GM10248 (cell line): ENCODE measurements around the gene GYG2.
"Not testable (repeated sequence)": the region's sequence is repeated elsewhere in the genome, so short reads cannot be mapped to it uniquely, and the experiment has no call there.

Experiments
- CTCF ChIA-PET: fragments of 300-600 bp; sonication (Branson Sonifier 250); formaldehyde crosslinking; extraction: SDS; loops from one replicate; lab custom pipeline; 2021; ENCODE audit warnings: antibody characterized with exemption; lab: Yijun Ruan, JAX
- POLR2A ChIA-PET: fragments of 350-650 bp; sonication (Branson Sonifier 250); formaldehyde crosslinking; extraction: SDS; loops from one replicate; lab custom pipeline; 2020; ENCODE audit warnings: antibody characterized with exemption; lab: Yijun Ruan, JAX
- DNase-seq: peaks from one replicate; pipeline ENCODE4 v3.0.0; 2012; ENCODE audit errors: extremely low spot score
- TF ChIP-seq, protein P1 (sequence below): IDR thresholded peaks from 2 replicates; pipeline ENCODE4 v1.5.1; 2012; ENCODE audit warnings: mild to moderate bottlenecking, low read depth; ENCODE audit errors: extremely low read depth, missing control alignments, control extremely low read depth

The GYG2 gene

DNA sequence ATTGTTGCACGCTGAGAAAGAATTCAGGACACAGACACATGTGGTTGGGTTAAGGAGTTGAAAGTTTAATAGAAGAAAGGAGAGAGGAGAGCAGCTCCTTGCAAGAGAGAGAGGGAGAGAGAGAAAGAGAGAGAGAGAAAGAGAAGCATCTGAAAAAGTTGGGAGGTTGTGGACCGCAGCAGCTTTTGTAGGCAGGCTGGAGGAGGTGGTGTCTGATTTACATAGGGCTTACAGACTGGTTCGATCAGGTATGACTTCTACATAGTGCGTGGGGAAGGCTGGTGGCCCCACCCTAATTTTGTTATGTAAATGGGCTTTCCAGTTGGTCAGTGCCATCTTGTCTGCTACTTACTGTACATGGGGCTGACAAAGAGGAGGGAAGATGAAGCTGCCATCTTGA is 27.5 kb upstream of the GYG2 start:
- no peak for DNase-seq
- TF ChIP-seq, protein P1, sequence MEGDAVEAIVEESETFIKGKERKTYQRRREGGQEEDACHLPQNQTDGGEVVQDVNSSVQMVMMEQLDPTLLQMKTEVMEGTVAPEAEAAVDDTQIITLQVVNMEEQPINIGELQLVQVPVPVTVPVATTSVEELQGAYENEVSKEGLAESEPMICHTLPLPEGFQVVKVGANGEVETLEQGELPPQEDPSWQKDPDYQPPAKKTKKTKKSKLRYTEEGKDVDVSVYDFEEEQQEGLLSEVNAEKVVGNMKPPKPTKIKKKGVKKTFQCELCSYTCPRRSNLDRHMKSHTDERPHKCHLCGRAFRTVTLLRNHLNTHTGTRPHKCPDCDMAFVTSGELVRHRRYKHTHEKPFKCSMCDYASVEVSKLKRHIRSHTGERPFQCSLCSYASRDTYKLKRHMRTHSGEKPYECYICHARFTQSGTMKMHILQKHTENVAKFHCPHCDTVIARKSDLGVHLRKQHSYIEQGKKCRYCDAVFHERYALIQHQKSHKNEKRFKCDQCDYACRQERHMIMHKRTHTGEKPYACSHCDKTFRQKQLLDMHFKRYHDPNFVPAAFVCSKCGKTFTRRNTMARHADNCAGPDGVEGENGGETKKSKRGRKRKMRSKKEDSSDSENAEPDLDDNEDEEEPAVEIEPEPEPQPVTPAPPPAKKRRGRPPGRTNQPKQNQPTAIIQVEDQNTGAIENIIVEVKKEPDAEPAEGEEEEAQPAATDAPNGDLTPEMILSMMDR: no peak
- POLR2A ChIA-PET: no interaction called here
- CTCF ChIA-PET: no interaction called here

DNA sequence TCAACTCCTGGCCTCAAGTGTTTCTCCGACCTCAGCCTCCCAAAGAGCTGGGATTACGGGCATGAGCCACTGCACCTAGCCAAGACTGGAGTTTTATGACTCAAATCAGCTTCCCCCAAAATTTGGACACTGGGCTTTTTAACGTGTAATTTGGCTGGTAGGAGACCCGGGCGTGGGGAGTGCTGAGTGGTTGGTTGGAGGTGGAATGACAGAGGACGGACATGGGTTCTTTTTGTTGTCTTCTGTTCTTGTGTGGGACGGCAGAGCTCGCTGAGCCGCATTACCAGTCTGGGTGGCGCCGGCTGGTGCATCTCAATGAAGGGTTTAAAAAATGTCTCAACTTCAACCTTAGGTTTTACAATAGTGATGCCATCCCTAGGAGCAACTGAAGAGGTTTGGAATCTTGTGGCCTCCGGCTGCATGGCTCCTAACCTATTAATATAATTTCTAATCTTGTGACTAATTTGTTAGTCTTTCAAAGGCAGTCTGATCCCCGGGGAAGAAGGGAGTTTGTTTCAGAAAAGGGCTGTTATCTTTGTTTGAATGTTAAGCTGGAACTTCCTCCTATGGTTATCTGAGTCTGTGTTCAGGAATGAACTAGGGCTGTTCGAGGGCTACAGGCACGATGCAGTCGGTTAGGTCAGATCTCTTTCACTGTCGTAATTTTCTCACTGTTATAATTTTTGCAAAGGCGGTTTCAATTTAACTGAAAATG is 26.2 kb upstream of the GYG2 start:
- DNase-seq, POLR2A ChIA-PET, CTCF ChIA-PET: not testable (repeated sequence)

DNA sequence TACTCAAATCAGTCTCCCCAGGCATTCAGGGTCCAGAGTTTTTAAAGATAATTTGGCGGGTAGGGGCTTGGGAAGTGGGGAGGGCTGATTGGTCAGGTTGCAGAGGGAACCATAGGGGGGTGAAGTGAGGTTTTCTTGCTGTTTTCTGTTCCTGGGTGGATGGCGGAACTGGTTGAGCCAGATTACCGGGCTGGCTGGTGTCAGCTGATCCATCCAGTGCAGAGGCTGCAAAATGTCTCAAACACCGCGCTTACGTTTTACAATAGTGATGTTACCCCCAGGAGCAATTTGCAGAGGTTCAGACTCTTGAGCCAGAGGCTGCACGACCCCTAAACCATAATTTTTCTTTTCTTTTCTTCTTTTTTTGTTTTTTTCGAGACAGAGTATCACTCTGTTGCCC is 25.2 kb upstream of the GYG2 start:
- POLR2A ChIA-PET, CTCF ChIA-PET, DNase-seq: not testable (repeated sequence)

DNA sequence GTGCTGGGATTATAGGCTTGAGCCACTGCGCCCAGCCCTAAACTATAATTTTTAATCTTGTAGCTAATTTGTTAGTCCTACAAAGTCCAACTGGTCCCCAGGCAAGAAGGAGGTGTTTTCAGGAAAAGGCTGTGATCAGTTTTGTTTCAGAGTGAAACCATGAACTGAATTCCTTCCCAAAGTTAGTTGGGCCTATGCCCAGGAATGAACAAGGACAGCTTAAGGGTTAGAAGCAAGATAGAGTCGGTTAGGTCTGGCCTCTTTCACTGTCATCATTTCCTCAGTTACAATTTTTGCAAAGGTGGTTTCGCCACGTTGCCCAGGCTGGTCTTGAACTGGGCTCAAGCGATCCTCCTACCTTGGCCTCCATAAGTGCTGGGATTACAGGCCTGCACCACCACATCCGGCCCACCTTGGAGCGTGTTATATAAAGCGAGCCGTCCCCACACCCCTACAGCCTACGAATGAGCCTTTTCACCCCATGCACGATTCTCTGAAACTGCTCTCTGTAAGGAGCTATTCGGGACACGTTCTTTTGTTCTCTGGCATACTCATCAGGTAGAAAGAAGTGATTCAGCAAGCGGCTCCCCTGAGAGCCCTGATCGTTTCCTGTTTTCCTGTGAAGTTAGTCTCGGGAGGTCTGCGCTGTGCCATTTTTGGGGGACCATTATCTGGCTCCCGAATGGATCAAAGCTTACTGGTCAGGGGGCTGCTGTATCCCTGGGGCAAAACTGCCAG is 24.5 kb upstream of the GYG2 start:
- POLR2A ChIA-PET, DNase-seq, CTCF ChIA-PET: not testable (repeated sequence)

DNA sequence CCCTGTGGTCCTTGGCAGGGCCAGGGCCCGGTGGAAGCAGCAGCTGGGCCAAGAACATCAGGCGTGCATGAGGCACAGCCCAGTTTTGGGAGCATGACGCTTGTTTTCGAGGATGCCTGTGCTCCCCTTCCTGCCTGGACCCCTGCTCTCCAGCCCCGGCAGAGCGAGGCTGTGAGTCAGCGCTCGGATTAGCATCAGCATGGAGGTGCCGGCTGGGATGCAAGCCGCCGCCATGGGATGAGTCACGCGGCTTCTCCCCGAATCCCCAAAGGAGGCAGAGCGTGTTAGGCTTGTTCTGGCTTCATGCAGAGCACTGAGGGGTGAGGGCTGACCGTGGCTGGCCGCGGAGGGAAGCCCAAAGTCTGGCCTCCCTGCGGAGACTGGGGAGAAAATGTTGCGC is 23.9 kb upstream of the GYG2 start:
- CTCF ChIA-PET, DNase-seq, POLR2A ChIA-PET: not testable (repeated sequence)

DNA sequence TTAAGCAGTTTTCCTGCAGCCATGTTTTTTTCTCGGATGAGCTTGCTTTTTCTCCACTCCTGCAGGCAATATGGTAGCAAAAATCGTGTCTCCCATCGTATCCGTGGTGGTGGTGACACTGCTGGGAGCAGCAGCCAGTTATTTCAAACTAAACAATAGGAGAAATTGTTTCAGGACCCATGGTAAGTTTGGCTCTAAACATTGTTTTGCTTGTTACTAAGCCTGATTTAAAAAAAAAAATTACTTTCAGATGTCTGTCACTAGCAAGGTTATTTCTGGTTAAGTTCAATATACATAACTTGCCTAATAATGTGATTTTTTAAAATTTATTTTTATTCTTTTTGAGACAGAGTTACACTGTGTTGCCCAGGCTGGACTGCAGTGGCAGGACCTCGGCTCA is 17.5 kb upstream of the GYG2 start:
- DNase-seq: no peak
- TF ChIP-seq, protein P1: no peak
- ChIA-PET CTCF (no interaction called here), POLR2A (no interaction called here)

DNA sequence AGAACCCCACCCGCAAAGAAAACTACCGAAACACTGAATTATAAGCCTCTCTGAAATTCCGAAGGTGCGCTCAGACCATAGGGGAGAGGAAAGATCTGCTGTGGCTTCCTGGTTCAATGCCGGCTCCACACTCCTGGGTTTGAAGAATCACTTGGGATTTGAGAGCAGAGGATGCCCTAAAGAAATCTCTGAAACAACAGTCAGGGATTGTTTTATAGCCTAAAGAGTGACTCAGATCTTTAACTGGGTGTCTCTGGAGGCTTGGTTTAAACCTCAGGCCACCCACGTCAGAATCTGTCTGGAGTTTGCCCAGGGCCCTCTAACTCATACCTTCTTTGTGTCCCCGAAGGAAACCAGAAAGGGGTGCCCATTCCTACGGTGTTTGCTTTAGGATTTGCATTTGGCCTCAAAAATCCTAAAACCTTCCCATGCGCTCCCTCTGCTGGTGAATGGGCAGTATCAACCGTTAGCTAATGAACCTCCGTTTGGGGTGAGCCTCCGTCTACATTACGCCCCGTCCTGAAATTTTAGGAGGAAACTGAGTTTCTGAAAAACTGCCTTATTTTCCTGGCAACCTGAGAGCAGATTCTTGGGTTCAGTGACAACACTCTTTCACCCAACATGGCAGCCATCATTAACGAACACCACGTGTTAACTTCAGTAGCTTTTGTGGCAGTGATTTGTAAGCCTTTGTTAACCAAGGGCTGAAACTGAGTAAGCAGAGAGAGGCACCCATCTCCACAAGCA is 16.4 kb upstream of the GYG2 start:
- DNase-seq, POLR2A ChIA-PET, CTCF ChIA-PET: not testable (repeated sequence)
- TF ChIP-seq, protein P1: peak; percentile 54

DNA sequence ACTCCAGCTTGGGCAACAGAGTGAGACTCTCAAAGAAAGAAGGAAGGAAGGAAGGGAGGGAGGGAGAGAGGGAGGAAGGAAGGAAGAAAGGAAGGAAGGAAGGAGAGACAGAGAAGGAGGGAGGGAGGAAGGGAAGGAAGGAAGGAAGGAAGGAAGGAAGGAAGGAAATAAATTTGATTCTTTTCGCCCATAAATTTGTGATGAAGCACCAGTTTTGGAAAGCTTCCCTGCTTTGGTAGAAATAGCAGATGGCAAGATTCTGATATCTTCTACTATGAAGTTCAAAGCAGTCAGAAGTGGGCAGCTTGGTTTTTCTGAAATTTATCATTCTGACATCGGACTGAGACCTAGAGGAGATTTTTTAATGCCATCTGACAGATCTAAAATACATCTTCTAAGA is 11.7 kb upstream of the GYG2 start:
- no peak for DNase-seq
- TF ChIP-seq, protein P1: no peak
- ChIA-PET CTCF (no interaction called here), POLR2A (no interaction called here)
